CD4-positive, alpha-beta T cell treated with Interleukin-21 for 1 hour (primary cell): ENCODE results near the gene CDK4.

ENCODE experiments used
- DNase-seq: peaks from one replicate; pipeline ENCODE4 v3.0.0-alpha.2; 2020

The CDK4 gene

GRCh38 chr12:57771873-57772428 lies 19.8 kb upstream of the CDK4 start, which contains the start of gene METTL1:
TSS of gene METTL1 (minus strand) at chr12:57772105. CDS start at chr12:57772083, 22 bp downstream.
- peak; percentile 92 for DNase-seq

DNA sequence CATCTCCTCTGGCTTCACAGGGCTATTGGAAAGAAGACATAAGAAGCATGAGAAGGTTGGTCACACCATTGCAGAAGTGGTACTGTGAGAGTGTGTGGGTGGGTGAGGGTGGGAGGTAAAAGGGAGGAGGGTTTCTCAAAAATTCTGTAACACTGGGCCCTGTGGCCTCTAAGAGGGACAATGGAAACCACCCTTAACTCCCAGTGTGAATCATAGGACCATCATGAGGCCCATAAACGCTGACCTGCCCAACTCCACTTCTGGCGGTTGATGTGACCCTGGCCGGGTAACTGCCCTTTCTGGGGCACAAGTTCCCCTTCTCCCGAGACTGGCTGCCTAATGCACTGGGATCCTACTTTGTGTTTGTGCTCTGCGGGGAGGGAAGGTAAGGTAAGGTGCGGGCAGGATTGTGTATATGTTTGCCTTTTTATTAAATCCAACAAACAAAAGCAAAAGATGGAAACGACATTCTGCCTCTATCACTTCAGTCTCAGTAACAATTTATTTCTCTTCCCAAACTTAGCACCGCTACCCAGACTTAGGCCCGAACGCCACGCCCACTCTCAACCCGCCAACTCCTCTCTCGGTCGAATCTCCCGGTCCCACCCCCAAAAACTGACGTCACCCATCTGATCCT lies 19.2 kb upstream of the CDK4 start:
- peak; percentile 85 for DNase-seq

DNA sequence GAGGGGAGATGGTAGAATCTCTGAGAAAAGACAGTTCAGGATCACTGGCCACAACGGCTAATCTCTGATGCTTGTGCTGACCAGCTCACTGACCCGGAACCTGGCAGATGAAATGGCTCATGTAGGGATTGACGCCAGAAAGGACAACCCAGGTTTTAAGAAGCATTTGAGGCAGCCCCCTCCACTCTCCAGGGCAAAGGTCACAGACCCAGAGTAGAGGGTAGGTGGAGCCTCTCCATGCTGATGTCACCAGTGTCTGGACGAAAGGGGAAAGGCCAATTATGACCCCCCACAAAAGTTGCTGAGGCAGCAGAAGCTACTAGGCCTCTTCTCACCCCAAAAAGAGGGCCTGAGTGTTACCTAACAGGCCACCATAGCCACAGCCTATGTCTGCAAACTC lies 18.6 kb upstream of the CDK4 start:
- DNase-seq: no peak

GRCh38 chr12:57769594-57769993 lies 17.5 kb upstream of the CDK4 start:
- no peak for DNase-seq

DNA sequence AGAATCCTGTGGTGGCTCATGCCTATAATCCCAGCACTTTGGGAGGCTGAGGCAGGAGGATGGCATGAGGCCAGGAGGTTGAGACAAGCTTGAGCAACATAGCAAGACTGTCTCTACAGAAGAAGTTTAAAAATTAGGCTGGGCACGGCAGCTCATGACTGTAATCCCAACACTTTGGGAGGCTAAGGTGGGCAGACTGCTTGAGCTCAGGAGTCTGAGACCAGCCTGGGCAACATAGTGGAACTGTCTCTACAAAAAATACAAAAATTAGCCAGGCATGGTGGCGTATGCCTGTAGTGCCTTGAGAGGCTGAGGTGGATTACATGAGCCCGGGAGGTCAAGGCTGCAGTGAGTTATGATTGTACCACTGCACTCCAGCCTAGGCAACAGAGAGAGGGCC lies 15.8 kb upstream of the CDK4 start:
- no peak for DNase-seq

DNA sequence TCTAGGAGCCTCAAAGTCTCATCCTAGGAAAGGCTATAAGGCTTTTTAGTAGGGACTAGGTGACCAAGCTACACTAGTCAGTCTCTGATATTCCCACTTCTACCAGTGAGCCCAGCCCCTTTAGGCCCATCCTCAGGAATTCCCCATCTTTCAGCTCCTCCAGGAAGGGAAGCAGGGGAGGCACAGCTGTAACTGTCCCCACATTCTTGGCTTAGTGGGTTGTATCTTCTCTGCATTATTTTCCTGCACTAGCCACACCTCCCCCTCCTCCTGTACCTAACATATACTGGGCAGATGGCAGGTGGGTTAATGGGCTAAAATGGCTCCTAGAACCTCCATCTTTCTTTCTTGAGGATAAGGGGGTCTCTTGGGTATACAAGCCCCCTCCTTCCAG lies 15.2 kb upstream of the CDK4 start:
- DNase-seq: no peak

- DNase-seq: no peak
Observed at GRCh38 chr12:57766464-57767304, 14.6 kb upstream of the CDK4 start, which contains the start of gene CYP27B1. TSS of gene CYP27B1 (minus strand) at chr12:57767078. CDS start at chr12:57767041, 37 bp downstream.

DNA sequence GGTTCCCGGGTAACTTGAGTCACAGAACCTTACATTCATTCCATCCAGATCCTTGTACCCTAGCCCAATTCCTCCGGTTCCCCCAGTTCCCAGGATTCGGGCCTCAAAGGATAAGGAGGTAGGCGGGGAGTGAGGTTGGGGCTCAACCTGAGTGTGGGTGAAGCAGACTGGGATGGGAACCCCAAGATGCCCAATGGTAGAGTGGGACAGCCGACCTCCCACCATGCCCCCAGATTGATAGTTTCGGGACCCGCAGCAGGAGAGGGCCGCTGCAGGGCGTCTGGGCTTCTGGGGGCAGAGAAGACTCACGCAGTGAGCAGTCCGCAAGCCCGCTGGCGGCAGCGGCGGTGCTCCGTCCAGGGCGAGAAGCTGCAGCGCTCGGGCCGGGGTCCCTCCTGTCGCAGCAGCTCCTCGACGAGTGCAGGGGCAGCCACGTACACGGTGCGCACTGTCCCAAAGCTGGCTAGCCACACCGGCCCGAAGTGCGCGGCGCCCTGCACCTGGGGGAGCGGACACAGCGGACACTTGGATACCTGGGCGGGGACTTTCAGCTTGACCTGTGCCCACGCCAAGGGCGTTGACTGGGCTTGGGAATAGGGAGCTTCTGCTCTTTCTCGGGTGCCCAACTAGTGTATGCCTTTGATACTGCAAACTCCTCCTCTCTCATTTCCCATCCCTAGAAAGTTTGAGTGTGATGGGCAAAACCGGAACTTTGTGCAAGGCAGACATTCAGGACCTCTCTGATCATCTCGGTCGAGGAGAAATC lies 13.8 kb upstream of the CDK4 start:
- DNase-seq: no peak

DNA sequence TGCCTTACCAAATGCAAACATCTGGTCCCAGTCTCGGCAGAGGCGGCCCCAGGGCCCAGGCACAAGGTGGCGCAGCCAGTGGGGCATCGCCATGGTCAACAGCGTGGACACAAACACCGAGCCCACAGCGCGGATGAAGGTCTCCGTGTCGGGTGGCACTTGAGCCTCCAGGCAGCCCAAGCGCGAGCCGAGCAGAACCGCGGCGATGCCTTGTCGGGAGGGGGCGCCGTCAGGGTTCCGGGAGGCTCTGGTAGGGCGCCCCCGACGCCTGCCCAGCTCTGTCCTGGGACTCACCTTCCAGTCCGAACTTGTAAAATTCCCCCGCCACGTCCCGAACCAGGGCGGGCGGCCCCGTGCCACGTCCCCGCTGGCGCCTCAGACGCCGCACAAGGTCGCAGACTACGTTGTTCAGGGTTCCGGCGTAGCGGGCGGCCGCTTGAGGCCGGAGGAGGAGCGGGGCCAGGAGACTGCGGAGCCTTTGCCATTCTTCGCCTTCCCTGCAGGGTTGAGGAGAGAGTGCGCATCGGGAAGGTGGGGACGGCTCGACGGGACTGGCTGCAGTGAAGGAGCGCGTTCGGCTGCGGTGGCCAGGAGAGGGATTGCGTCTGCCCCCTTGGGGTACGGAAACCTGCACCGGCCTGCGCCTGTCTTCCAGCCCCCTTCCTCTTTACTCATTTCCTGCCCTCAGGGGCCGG lies 13.0 kb upstream of the CDK4 start:
- DNase-seq: peak; percentile 47

DNA sequence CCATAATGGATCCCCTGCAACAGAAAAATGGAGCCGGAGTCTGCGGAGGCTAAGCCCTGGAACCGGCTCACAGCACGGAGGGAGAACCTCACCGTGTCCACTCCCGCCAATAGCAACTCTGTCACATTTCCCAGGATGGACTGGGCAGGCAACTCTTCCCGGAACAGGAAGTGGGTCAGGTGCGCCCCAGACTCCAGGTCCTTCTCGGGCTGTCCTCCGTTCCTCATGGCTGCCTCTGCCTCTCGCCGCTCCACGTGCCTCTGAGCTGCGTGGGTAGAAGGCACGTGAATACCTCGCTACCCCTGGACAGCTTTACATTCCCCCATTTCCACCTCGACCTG lies 12.5 kb upstream of the CDK4 start:
- no peak for DNase-seq

DNA sequence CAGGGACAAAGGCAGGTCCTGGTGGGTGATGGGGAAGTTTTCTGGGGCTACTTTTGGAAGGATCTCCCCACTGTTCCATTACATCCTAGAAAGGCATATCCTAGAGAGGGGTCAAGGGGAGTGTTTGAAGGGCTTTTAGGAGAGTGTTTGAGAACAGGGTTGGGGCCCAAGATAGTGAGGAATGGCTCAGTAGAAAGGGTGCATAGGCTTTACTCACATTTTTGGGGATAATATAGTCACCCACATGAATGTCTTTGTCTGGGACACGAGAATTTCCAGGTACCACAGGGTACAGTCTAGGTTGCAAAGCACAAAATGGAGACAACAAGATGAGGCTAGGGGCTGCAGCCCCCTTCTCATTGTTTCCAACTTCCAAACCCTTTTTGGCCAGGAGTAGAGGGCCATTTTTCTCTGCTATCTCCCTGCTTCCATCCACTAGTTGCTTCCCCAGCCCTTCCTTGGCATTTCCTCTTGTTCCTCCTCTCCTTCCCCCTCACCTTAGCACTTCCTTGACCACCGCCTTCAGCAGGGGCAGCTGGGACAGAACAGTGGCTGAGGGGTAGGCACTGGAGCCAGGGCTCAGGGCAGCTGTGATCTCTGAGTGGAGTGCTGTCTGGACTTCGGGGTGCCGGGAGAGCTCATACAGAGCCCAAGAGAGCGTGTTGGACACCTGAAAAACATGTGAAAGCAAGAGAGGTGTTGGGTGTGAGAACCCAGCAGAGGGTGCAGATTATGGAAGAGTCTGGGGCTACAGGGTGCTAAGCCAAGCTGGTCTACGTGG lies 12.0 kb upstream of the CDK4 start:
- no peak for DNase-seq

- no peak for DNase-seq
Observed at GRCh38 chr12:57762463-57762862, 10.4 kb upstream of the CDK4 start.

DNA sequence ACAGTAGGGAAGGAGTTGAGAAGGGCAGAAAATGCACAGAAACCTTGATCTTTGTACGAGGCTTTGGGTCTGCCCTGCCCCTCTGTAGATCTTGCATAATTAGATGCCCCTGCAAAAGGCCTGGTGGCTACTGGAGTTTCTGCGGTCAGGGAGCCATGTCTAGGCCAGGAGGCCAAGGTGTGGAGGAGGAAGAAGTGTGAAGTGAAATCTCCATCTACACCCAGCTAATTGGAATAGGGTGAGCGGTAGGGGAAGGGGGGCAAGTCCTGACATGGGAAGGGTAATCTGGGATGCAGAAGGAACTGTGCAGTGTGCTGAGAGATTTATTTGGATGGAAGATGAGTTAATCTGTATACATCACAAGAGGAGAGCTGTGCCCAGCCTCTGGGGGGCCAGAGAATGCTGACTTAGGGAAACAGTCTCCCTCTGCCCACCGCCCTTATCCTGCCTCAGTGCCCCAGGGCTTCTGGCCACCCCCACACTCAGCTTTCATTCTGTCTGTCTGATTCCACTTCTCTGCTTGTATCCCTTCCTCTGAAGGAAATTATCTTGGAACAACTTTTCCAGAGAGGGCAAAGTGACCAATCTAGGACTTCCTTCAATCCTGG lies 9.4 kb upstream of the CDK4 start:
- no peak for DNase-seq

- no peak for DNase-seq
Observed at GRCh38 chr12:57760347-57760982, 8.4 kb upstream of the CDK4 start.

DNA sequence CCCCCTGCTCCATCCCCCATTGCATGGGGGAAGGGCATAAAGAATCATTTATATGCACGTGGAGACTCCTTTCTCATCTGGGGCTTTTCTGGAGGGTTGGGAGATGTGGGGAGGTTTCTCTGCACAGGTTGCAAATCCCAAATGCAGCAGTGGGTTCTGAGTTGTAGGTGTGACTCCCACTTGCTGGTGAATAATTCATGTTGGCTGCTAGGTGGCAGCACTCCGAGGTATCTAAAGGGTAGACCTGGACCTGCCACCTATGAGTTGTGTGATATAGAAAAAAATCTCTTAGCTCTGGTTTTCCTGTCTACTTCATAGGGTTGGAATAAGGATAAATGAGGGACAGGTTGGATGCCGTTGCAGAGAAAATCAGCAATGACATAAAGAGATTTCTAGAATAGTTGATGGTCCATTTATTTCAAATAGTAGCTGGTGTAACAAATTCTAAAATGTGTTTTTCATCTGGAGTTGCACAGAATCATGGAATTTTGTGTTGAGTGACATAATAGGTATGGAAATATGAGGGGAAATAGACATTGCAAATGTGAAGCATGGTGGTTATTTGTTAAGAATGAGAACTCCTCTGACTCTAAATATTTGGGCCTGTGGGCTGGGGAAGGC lies 7.4 kb upstream of the CDK4 start:
- DNase-seq: peak; percentile 67

GRCh38 chr12:57758552-57759359 lies 6.6 kb upstream of the CDK4 start:
- no peak for DNase-seq

DNA sequence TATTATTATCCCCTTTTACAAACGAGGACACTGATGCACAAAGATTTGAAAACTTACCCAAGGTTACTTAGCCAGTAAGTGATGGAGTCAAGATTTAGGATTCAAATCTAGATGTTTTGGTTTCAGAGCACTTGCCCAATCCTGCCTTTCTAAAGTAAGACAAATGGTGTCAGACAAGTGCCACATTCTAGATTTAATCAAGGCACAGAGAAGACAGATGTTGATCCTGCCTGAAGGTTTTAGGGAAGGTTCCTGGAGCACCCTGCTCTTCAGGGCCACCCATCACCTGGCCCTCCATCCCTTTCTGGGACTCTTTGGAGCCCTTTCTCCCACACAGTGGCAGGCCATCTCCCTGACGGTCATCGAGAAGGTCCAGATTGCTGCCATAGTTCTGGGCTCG lies 5.7 kb upstream of the CDK4 start:
- DNase-seq: no peak

GRCh38 chr12:57756406-57757341 lies 4.6 kb upstream of the CDK4 start:
- DNase-seq: peak; percentile 79
